H1 (cell line): ENCODE results near the gene WDR5. TPM values are rescaled to one million over a fixed set of nuclear protein-coding genes. Genes with fewer than 3 reads are reported as not detected.

Source experiments
- CTCF ChIA-PET: fragments of 300-600 bp; sonication (Branson Sonifier 250); formaldehyde crosslinking; loops from one replicate; lab custom pipeline; 2021; ENCODE audit not compliant: partially characterized antibody; lab: Charles Lee
- POLR2A ChIA-PET: fragments of 300-600 bp; sonication (Branson Sonifier 250); formaldehyde crosslinking; loops from one replicate; lab custom pipeline; 2021; ENCODE audit warnings: inconsistent platforms; ENCODE audit not compliant: partially characterized antibody; lab: Charles Lee
- DNase-seq, 2 experiments: peaks; one replicate each; pipeline versions ENCODE4 v3.0.0 to v3.0.0-alpha.2; 2010 to 2022; ENCODE audit warnings: low spot score in 2 of 2, low read depth in 1 of 2, mixed read lengths in 1 of 2
- FAIRE-seq: peaks from 2 replicates; lab custom pipeline; 2011; peaks lifted over from hg19 to GRCh38; lab: Jason Lieb, UNC
- H2AFZ ChIP-seq: 2 replicates; pipeline ENCODE4 v1.8.1; 2012; ENCODE audit warnings: low read length, inconsistent platforms
- H2AK5ac ChIP-seq: 2 replicates; pipeline ENCODE4 v1.6.1; 2013; ENCODE audit warnings: low read depth, low read length
- H2BK120ac ChIP-seq: replicated peaks from 2 replicates; pipeline ENCODE3; 2013; ENCODE audit warnings: low read depth, low read length, inconsistent platforms
- H2BK12ac ChIP-seq: 2 replicates; pipeline ENCODE4 v1.6.1; 2013; ENCODE audit warnings: low read depth, low read length
- H2BK15ac ChIP-seq: 2 replicates; pipeline ENCODE4 v1.6.1; 2013; ENCODE audit warnings: low read length
- H2BK20ac ChIP-seq: 2 replicates; pipeline ENCODE4 v1.6.1; 2013; ENCODE audit warnings: low read length
- H2BK5ac ChIP-seq: 2 replicates; pipeline ENCODE4 v1.6.1; 2013; ENCODE audit warnings: low read depth, low read length
- H3K14ac ChIP-seq: 2 replicates; pipeline ENCODE4 v1.6.1; 2013; ENCODE audit warnings: inconsistent platforms; ENCODE audit not compliant: insufficient read length
- H3K18ac ChIP-seq: 2 replicates; pipeline ENCODE4 v1.6.1; 2013; ENCODE audit warnings: low read length; ENCODE audit errors: extremely low read depth
- H3K23ac ChIP-seq: 2 replicates; pipeline ENCODE4 v1.6.1; 2013; ENCODE audit warnings: inconsistent platforms; ENCODE audit not compliant: insufficient read length
- H3K23me2 ChIP-seq: 2 replicates; pipeline ENCODE4 v1.6.1; 2013; ENCODE audit warnings: low read depth, low read length
- H3K27ac ChIP-seq: 2 replicates; pipeline ENCODE4 v1.6.1; 2011; ENCODE audit warnings: low read depth, low read length, inconsistent platforms
- H3K27me3 ChIP-seq, 4 experiments: replicated peaks in 1 of 4; 1 replicate in 1 of 4; 2 replicates in 3 of 4; pipeline versions ENCODE4 v1.6.1 to v1.8.1; 2011 to 2013; ENCODE audit warnings: low read length in 3 of 4, mild to moderate bottlenecking in 3 of 4, inconsistent platforms in 2 of 4, mixed read lengths in 2 of 4, moderate library complexity in 1 of 4; ENCODE audit not compliant: control insufficient read depth in 3 of 4, insufficient read depth in 3 of 4; ENCODE audit errors: extremely low read depth in 1 of 4
- H3K36me3 ChIP-seq, 4 experiments: 2 replicates each; pipeline versions ENCODE4 v1.6.1 to v1.8.1; 2011 to 2013; ENCODE audit warnings: mild to moderate bottlenecking in 4 of 4, low read length in 3 of 4, moderate library complexity in 2 of 4, control low read depth in 1 of 4, inconsistent platforms in 1 of 4; ENCODE audit not compliant: insufficient read depth in 4 of 4, control insufficient read depth in 2 of 4
- H3K4ac ChIP-seq: replicated peaks from 2 replicates; pipeline ENCODE3; 2013; ENCODE audit warnings: low read length, low read depth, mixed read lengths, inconsistent platforms; ENCODE audit not compliant: insufficient read length
- H3K4me1 ChIP-seq, 4 experiments: replicated peaks in 1 of 4; 1 replicate in 1 of 4; 2 replicates in 3 of 4; pipeline versions ENCODE4 v1.6.1 to v1.8.1; 2011 to 2013; ENCODE audit warnings: low read length in 3 of 4, inconsistent platforms in 2 of 4, mixed read lengths in 1 of 4; ENCODE audit not compliant: insufficient read depth in 4 of 4, control insufficient read depth in 3 of 4
- H3K4me2 ChIP-seq, 2 experiments: 2 replicates each; pipeline versions ENCODE4 v1.6.1 to v1.8.1; 2011 to 2013; ENCODE audit warnings: low read depth in 2 of 2, low read length in 2 of 2, control low read depth in 1 of 2, inconsistent platforms in 1 of 2, mild to moderate bottlenecking in 1 of 2; ENCODE audit not compliant: insufficient read depth in 1 of 2
- H3K4me3 ChIP-seq, 4 experiments: fragments of 200-600, 300-600 bp in 1 of 4; sonication (generic), shearing (Covaris generic), sonication (Bioruptor Twin) in 1 of 4; 2 replicates each; pipeline versions ENCODE4 v1.5.1 to v1.8.1; 2011 to 2016; ENCODE audit warnings: low read length in 4 of 4, low read depth in 3 of 4, control low read depth in 2 of 4, inconsistent platforms in 2 of 4, mild to moderate bottlenecking in 2 of 4, mixed read lengths in 1 of 4, moderate library complexity in 1 of 4; ENCODE audit not compliant: insufficient read depth in 2 of 4; ENCODE audit errors: extremely low read depth in 1 of 4
- H3K56ac ChIP-seq: replicated peaks from 2 replicates; pipeline ENCODE3; 2013; ENCODE audit warnings: low read depth, mild to moderate bottlenecking, mixed read lengths, low read length, inconsistent platforms; ENCODE audit not compliant: insufficient read length
- H3K79me1 ChIP-seq: 2 replicates; pipeline ENCODE4 v1.6.1; 2013; ENCODE audit warnings: low read depth, low read length, control low read depth
- H3K79me2 ChIP-seq, 2 experiments: 2 replicates each; pipeline versions ENCODE4 v1.6.1 to v1.8.1; 2012 to 2013; ENCODE audit warnings: low read length in 2 of 2, mild to moderate bottlenecking in 2 of 2, inconsistent platforms in 1 of 2; ENCODE audit not compliant: insufficient read depth in 2 of 2, control insufficient read depth in 1 of 2
- H3K9ac ChIP-seq, 4 experiments: replicated peaks in 1 of 4; 1 replicate in 1 of 4; 2 replicates in 3 of 4; pipeline versions ENCODE4 v1.6.1 to v1.8.1; 2011 to 2013; ENCODE audit warnings: low read depth in 3 of 4, low read length in 3 of 4, control low read depth in 2 of 4, mild to moderate bottlenecking in 2 of 4, moderate library complexity in 2 of 4, inconsistent platforms in 1 of 4; ENCODE audit errors: extremely low read depth in 1 of 4
- H3K9me3 ChIP-seq, 2 experiments: 2 replicates each; pipeline versions ENCODE4 v1.6.1 to v1.8.1; 2012 to 2013; ENCODE audit warnings: mild to moderate bottlenecking in 2 of 2, moderate library complexity in 2 of 2, control low read depth in 1 of 2, inconsistent platforms in 1 of 2, low read depth in 1 of 2, low read length in 1 of 2, mixed read lengths in 1 of 2; ENCODE audit not compliant: insufficient read depth in 2 of 2
- H4K20me1 ChIP-seq, 2 experiments: replicated peaks in 1 of 2; 2 replicates each; pipeline versions ENCODE3 to v1.8.1; 2011 to 2013; ENCODE audit warnings: inconsistent platforms in 2 of 2, low read length in 2 of 2, mild to moderate bottlenecking in 1 of 2; ENCODE audit not compliant: insufficient read depth in 2 of 2, control insufficient read depth in 1 of 2
- H4K5ac ChIP-seq: 2 replicates; pipeline ENCODE4 v1.6.1; 2013; ENCODE audit warnings: low read length, low read depth, mixed read lengths, inconsistent platforms; ENCODE audit not compliant: insufficient read length
- H4K8ac ChIP-seq: 2 replicates; pipeline ENCODE4 v1.8.0; 2013; ENCODE audit warnings: mild to moderate bottlenecking, moderate library complexity, low read length, inconsistent platforms; ENCODE audit not compliant: insufficient read depth; ENCODE audit errors: extremely low read depth
- H4K91ac ChIP-seq: replicated peaks from 2 replicates; pipeline ENCODE3; 2013; ENCODE audit warnings: low read length, mixed read lengths, inconsistent platforms; ENCODE audit not compliant: insufficient read length
- WGBS, 2 experiments: shearing (Covaris generic) in 1 of 2; methylation state at CpG; one replicate each; pipeline versions ENCODE4 v1.1.6 to v1.1.7; 2013 to 2015; ENCODE audit warnings: low lambda C conversion rate in 2 of 2, mixed read lengths in 2 of 2, inconsistent platforms in 1 of 2, low coverage in 1 of 2, missing lambda C conversion rate in 1 of 2; ENCODE audit not compliant: insufficient replicate concordance in 2 of 2, insufficient coverage in 1 of 2, insufficient read length in 1 of 2; ENCODE audit errors: extremely low coverage in 1 of 2, missing lambda C conversion rate in 1 of 2; 5-methylcytosine and 5-hydroxymethylcytosine counted together
- polyA plus RNA-seq, 7 experiments: library from polyadenylated mRNA; depleted of rRNA in 3 of 7; stranded (reverse) in 5 of 7; unstranded in 2 of 7; fragments of >200 nt in 5 of 7; fragments of 200-250 nt in 2 of 7; gene quantifications; 1 replicate in 5 of 7; 2 replicates in 1 of 7; 4 replicates in 1 of 7; pipeline versions ENCODE4 v1.2.1 to v1.2.3, GENCODE V29; 2011 to 2013; ENCODE audit warnings: missing spikeins in 2 of 7, mixed read lengths in 2 of 7
- total RNA-seq: library from RNA; stranded (reverse); fragmentation: NEBNext Ultra II Directional; extraction: Animal tissue kit (Norgen Biotek cat#: 25700); gene quantifications from 2 replicates; pipeline ENCODE4 v1.2.1, GENCODE V29; 2021
- TF ChIP-seq, protein P1 (sequence below): IDR thresholded peaks from 2 replicates; pipeline ENCODE4 v1.6.1; 2011; ENCODE audit warnings: low read length, improper control_type of control experiment

Gene WDR5
- total and polyA plus RNA-seq, 2 of the 8 experiments (the other 6 are each of a cell fraction or from before 2014, with no cell fraction given), result 38.4 to 68.1 TPM

DNA sequence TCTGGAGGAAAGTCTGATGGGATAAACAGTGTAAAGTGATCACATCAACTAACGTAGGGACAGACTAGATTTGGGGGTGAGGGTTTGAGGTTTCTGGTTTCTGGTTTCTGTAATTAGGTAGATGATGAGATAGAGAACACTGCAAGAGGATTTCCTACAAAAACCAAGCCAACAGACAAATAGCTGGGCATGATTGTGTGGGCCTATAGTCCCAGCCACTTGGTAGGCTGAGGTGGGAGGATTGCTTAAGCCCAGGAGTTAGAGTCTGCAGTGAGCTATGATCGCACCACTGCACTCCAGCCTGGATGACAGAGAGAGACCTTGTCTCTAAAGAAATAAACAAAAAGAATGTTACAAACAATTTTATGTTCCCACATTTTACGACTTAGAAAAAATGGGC, 62.9 kb downstream of the WDR5 start:
- no peaks in the 10 kb centered on the region for H3K36me3 ChIP-seq
- FAIRE-seq (no peak), DNase-seq (no peak)
- TF ChIP-seq, protein P1, sequence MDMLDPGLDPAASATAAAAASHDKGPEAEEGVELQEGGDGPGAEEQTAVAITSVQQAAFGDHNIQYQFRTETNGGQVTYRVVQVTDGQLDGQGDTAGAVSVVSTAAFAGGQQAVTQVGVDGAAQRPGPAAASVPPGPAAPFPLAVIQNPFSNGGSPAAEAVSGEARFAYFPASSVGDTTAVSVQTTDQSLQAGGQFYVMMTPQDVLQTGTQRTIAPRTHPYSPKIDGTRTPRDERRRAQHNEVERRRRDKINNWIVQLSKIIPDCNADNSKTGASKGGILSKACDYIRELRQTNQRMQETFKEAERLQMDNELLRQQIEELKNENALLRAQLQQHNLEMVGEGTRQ, result no peak
- no peak overlapping the region for H3K4me2 ChIP-seq
- no peak overlapping the region for H3K18ac ChIP-seq
- H2BK20ac ChIP-seq, result no peak overlapping the region
- no peak overlapping the region for H2AK5ac ChIP-seq
- H3K4ac ChIP-seq, result no peak overlapping the region
- no peak overlapping the region for H2BK5ac ChIP-seq
- no peaks in the 10 kb centered on the region for H3K27me3 ChIP-seq
- H3K79me2 ChIP-seq, result no peaks in the 10 kb centered on the region
- no peak overlapping the region for H4K91ac ChIP-seq
- H3K4me1 ChIP-seq, result no peaks in the 10 kb centered on the region
- H3K14ac ChIP-seq, result no peak overlapping the region
- H3K79me1 ChIP-seq, result no peaks in the 10 kb centered on the region
- no peaks in the 10 kb centered on the region for H4K20me1 ChIP-seq
- ChIA-PET POLR2A (no interaction called here), CTCF (interaction anchor here (0.8 to 4.1 kb wide), 5 partner anchors 9 to 249 kb away, joined by 3 to 13 read pairs (median 4); no protein-coding TSS in a partner anchor)
- no peak overlapping the region for H2BK120ac ChIP-seq
- H3K9me3 ChIP-seq, result no peaks in the 10 kb centered on the region
- 81% methylated on average over 3 of the region's 3 CpGs; no CpG with 5 or more reads in 1 of the 2 experiments for WGBS, 2 experiments
- H2BK12ac ChIP-seq, result no peak overlapping the region
- no peak overlapping the region for H4K8ac ChIP-seq
- H3K9ac ChIP-seq, result no peak overlapping the region
- no peak overlapping the region for H3K4me3 ChIP-seq
- H3K23ac ChIP-seq, result no peak overlapping the region
- no peak overlapping the region for H2BK15ac ChIP-seq
- no peak overlapping the region for H3K56ac ChIP-seq
- H3K23me2 ChIP-seq, result no peaks in the 10 kb centered on the region
- no peak overlapping the region for H4K5ac ChIP-seq
- no peak overlapping the region for H3K27ac ChIP-seq
- H2AFZ ChIP-seq, result no peak overlapping the region
